Trophoblast cell (in vitro differentiated cells and primary cell): ENCODE measurements around the gene KCNH1.

Source experiments
- DNase-seq, 2 donors: peaks; one replicate each; pipeline ENCODE4 v3.0.0-alpha.2; 2016
- H2AFZ ChIP-seq: 2 replicates; pipeline ENCODE4 v1.6.1; 2013; ENCODE audit warnings: low read length, moderate library complexity, mild to moderate bottlenecking; ENCODE audit not compliant: insufficient read depth, poor library complexity
- H2AK5ac ChIP-seq: 2 replicates; pipeline ENCODE4 v1.6.1; 2013; ENCODE audit warnings: mild to moderate bottlenecking, low read length
- H2BK120ac ChIP-seq: 2 replicates; pipeline ENCODE4 v1.6.1; 2013; ENCODE audit warnings: low read length, mild to moderate bottlenecking, moderate library complexity; ENCODE audit not compliant: insufficient read depth, poor library complexity
- H2BK12ac ChIP-seq: 2 replicates; pipeline ENCODE4 v1.6.1; 2013; ENCODE audit warnings: mild to moderate bottlenecking, low read length, moderate library complexity
- H2BK5ac ChIP-seq: 2 replicates; pipeline ENCODE4 v1.6.1; 2013; ENCODE audit warnings: low read length, low read depth, moderate library complexity, mild to moderate bottlenecking; ENCODE audit not compliant: poor library complexity
- H3K14ac ChIP-seq: 2 replicates; pipeline ENCODE4 v1.6.1; 2013; ENCODE audit warnings: mild to moderate bottlenecking, low read length
- H3K18ac ChIP-seq: 2 replicates; pipeline ENCODE4 v1.6.1; 2013; ENCODE audit warnings: mild to moderate bottlenecking, low read length
- H3K23ac ChIP-seq: 2 replicates; pipeline ENCODE4 v1.6.1; 2013; ENCODE audit warnings: low read length
- H3K27ac ChIP-seq: 2 replicates; pipeline ENCODE4 v1.5.1; 2013; ENCODE audit warnings: low read depth, mild to moderate bottlenecking, inconsistent platforms, low read length, moderate library complexity
- H3K27me3 ChIP-seq: 2 replicates; pipeline ENCODE4 v1.6.1; 2013; ENCODE audit warnings: inconsistent platforms, mild to moderate bottlenecking, low read length, moderate library complexity; ENCODE audit not compliant: insufficient read depth
- H3K36me3 ChIP-seq, 2 experiments: 1 replicate in 1 of 2; 2 replicates in 1 of 2; pipeline ENCODE4 v1.6.1; 2013; ENCODE audit warnings: low read length in 2 of 2, mild to moderate bottlenecking in 2 of 2, moderate library complexity in 1 of 2; ENCODE audit not compliant: insufficient read depth in 2 of 2, control insufficient read depth in 1 of 2
- H3K4ac ChIP-seq: 2 replicates; pipeline ENCODE4 v1.6.1; 2013; ENCODE audit warnings: low read depth, mild to moderate bottlenecking, low read length, moderate library complexity
- H3K4me1 ChIP-seq, 2 experiments: 1 replicate in 1 of 2; 2 replicates in 1 of 2; pipeline ENCODE4 v1.6.1; 2013; ENCODE audit warnings: low read length in 2 of 2, mild to moderate bottlenecking in 2 of 2, moderate library complexity in 1 of 2; ENCODE audit not compliant: insufficient read depth in 2 of 2, control insufficient read depth in 1 of 2
- H3K4me2 ChIP-seq: 2 replicates; pipeline ENCODE4 v1.6.1; 2013; ENCODE audit warnings: inconsistent platforms, mild to moderate bottlenecking, low read length, moderate library complexity
- H3K4me3 ChIP-seq: 2 replicates; pipeline ENCODE4 v1.5.1; 2013; ENCODE audit warnings: mild to moderate bottlenecking, low read depth, low read length, inconsistent platforms
- H3K79me1 ChIP-seq: one replicate; pipeline ENCODE4 v1.6.1; 2013; ENCODE audit warnings: low read length
- H3K79me2 ChIP-seq: 2 replicates; pipeline ENCODE4 v1.6.1; 2013; ENCODE audit warnings: low read length, mild to moderate bottlenecking; ENCODE audit not compliant: control insufficient read depth, insufficient read depth, poor library complexity
- H3K9ac ChIP-seq: 2 replicates; pipeline ENCODE4 v1.6.1; 2013; ENCODE audit warnings: mild to moderate bottlenecking, low read length
- H3K9me3 ChIP-seq: 2 replicates; pipeline ENCODE4 v1.6.1; 2013; ENCODE audit warnings: low read depth, mild to moderate bottlenecking, control low read depth, inconsistent platforms, low read length; ENCODE audit not compliant: insufficient read depth
- H4K12ac ChIP-seq: 2 replicates; pipeline ENCODE4 v1.6.1; 2013; ENCODE audit warnings: low read depth, mild to moderate bottlenecking, low read length, moderate library complexity
- H4K8ac ChIP-seq: 2 replicates; pipeline ENCODE4 v1.6.1; 2013; ENCODE audit warnings: low read depth, mild to moderate bottlenecking, low read length, moderate library complexity
- H4K91ac ChIP-seq: one replicate; pipeline ENCODE4 v1.6.1; 2013; ENCODE audit warnings: low read depth, mild to moderate bottlenecking, low read length, moderate library complexity
- WGBS: extraction: QIAGEN DNeasy Blood & Tissue Kit; methylation state at CpG from one replicate; pipeline ENCODE4 v1.1.7; 2013; ENCODE audit warnings: missing lambda C conversion rate; ENCODE audit not compliant: insufficient read length, insufficient coverage; ENCODE audit errors: extremely low coverage; 5-methylcytosine and 5-hydroxymethylcytosine counted together

KCNH1 gene

DNA sequence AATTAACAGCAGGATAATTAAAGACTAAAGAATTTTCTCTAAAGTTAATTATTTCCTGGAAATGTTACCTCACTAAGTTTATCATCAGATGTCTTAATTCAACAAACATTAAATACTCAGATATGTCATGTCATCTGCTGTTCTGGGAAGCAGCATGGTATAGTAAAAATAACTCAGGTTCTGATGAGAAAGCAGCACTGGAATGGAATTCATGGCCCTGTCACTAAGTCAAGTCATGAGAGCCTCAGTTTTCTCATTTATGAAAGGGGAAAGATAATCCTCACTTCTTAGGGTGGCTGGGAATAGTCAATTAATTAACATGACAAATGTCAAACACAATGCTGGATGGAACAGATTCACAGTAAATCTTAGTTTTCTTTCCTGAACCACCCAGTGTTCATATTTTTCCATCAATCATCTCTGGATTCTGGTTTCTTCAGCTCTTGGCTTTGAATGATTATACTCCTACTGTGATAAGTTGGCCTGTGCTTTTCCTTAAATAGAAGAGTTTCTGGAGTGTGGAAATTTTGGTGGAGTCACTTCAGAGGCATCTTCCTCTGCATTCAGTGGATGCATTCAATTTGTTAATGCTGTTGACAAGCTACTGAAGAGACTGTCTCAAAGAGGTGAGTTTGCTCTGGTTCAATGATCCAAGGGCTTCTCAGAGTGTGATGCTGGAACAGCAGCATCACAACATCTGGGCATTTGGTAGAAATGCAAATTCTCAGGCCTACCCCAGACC, 319.4 kb downstream of the KCNH1 start:
- Histone ChIP-seq H3K27me3 (no peaks in the 10 kb centered on the region), H4K12ac (no peak overlapping the region), H3K36me3 (no peaks in the 10 kb centered on the region), H3K4me2 (no peak overlapping the region), H3K79me2 (no peaks in the 10 kb centered on the region), H3K18ac (no peak overlapping the region), H3K9me3 (no peaks in the 10 kb centered on the region), H2BK5ac (no peak overlapping the region), H2BK12ac (no peak overlapping the region), H3K14ac (no peak overlapping the region), H2AFZ (no peak overlapping the region), H3K9ac (no peak overlapping the region), H3K79me1 (no peaks in the 10 kb centered on the region), H2BK120ac (no peak overlapping the region), H4K8ac (no peak overlapping the region), H4K91ac (no peak overlapping the region), H3K4ac (no peak overlapping the region), H2AK5ac (no peak overlapping the region), H3K27ac (no peak overlapping the region), H3K4me3 (no peak overlapping the region), H3K4me1 (no peaks in the 10 kb centered on the region), H3K23ac (no peak overlapping the region)
- DNase-seq: no peak

DNA sequence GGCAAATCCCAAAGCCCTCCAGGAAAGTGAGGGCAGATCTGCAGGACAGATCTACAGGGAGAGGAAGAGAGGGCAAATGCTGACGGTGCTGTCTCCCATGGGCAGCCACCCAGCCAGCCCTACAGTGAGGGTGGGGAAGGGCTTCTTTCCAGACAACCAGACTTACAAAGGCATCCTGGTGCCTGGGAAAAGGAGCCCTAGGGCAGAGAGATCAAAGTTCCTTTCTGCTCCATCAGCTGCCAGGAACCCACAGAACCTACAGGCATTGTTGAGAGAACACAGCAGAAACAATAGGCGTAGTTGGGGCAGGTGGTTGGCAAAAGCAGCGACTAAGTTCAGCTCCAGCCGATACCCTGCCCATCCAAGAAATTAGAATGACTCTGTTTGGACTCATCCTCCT, 332.4 kb downstream of the KCNH1 start:
- Histone ChIP-seq H3K27me3 (no peaks in the 10 kb centered on the region), H3K9me3 (no peaks in the 10 kb centered on the region), H4K12ac (no peak overlapping the region), H4K8ac (no peak overlapping the region), H3K4ac (no peak overlapping the region), H3K27ac (no peak overlapping the region), H2AFZ (no peak overlapping the region), H3K23ac (no peak overlapping the region), H3K9ac (no peak overlapping the region), H3K36me3 (no peaks in the 10 kb centered on the region), H2BK5ac (no peak overlapping the region), H3K18ac (no peak overlapping the region), H3K4me1 (no peaks in the 10 kb centered on the region), H3K14ac (no peak overlapping the region), H2AK5ac (no peak overlapping the region), H3K4me3 (no peak overlapping the region), H3K79me1 (no peaks in the 10 kb centered on the region), H3K79me2 (no peaks in the 10 kb centered on the region), H3K4me2 (no peak overlapping the region), H4K91ac (no peak overlapping the region), H2BK12ac (no peak overlapping the region), H2BK120ac (no peak overlapping the region)
- WGBS: no CpG with 5 or more reads among the region's 4 CpGs
- peak; percentile 69 to 71 for DNase-seq

DNA sequence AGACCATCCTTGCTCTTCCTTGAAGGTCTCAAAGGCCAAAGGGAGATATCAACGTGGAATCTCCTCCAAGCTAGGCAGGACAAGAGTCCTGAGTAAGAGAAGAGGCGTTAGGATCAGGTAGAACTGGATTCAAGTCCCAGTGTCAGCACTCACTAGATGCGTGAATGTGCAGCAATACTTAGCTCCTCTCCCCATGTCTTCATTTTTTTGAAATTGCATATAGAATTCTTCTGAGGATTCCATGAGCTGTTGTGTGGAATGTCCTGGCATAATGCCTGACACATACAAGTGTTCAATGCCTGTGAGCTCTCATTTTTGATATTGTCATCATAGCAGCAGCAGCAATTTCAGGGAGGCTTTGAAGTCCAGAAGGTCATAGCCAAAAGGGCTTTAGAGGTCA, 333.2 kb downstream of the KCNH1 start:
- no peak overlapping the region for H3K4ac ChIP-seq
- H3K18ac ChIP-seq: no peak overlapping the region
- WGBS: no CpG with 5 or more reads among the region's 3 CpGs
- no peak overlapping the region for H2BK12ac ChIP-seq
- H3K9me3 ChIP-seq: no peaks in the 10 kb centered on the region
- H4K12ac ChIP-seq: no peak overlapping the region
- no peak overlapping the region for H3K9ac ChIP-seq
- no peak overlapping the region for H3K27ac ChIP-seq
- H3K4me1 ChIP-seq: no peaks in the 10 kb centered on the region
- no peak overlapping the region for H2BK5ac ChIP-seq
- no peaks in the 10 kb centered on the region for H3K79me1 ChIP-seq
- DNase-seq: peak; percentile 80 to 91
- H3K4me3 ChIP-seq: no peak overlapping the region
- no peaks in the 10 kb centered on the region for H3K36me3 ChIP-seq
- H4K91ac ChIP-seq: no peak overlapping the region
- H3K14ac ChIP-seq: no peak overlapping the region
- no peak overlapping the region for H4K8ac ChIP-seq
- no peak overlapping the region for H2AFZ ChIP-seq
- no peak overlapping the region for H3K4me2 ChIP-seq
- no peak overlapping the region for H2AK5ac ChIP-seq
- no peaks in the 10 kb centered on the region for H3K79me2 ChIP-seq
- H3K27me3 ChIP-seq: no peaks in the 10 kb centered on the region
- no peak overlapping the region for H2BK120ac ChIP-seq
- no peak overlapping the region for H3K23ac ChIP-seq

DNA sequence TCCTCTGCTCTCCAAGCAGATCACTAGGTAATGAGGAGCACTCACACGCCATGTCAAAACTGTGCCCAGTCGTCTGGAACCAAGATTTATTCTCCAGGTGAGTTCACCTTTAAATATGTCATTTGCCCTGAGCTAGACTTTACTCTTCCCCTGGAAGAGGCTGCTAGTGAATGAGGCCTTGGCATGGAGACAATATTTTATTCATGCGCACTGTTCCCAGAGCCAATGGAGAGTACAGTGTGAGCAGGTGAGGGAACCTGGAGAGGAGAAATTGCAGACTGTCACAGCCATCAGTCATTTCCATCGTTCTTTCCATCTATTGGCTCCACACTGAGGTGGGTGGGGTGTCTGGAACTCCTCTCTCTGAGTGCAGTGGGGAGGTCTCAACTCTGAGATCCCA, 333.6 kb downstream of the KCNH1 start:
- no CpG with 5 or more reads among the region's 4 CpGs for WGBS
- Histone ChIP-seq H2AFZ (no peak overlapping the region), H3K9me3 (no peaks in the 10 kb centered on the region), H3K4me2 (no peak overlapping the region), H4K8ac (no peak overlapping the region), H2BK120ac (no peak overlapping the region), H3K4me3 (no peak overlapping the region), H2AK5ac (no peak overlapping the region), H3K18ac (no peak overlapping the region), H3K4ac (no peak overlapping the region), H3K79me1 (no peaks in the 10 kb centered on the region), H3K79me2 (no peaks in the 10 kb centered on the region), H2BK12ac (no peak overlapping the region), H3K14ac (no peak overlapping the region), H3K4me1 (no peaks in the 10 kb centered on the region), H2BK5ac (no peak overlapping the region), H3K27ac (no peak overlapping the region), H3K27me3 (no peaks in the 10 kb centered on the region), H3K23ac (no peak overlapping the region), H4K91ac (no peak overlapping the region), H4K12ac (no peak overlapping the region), H3K36me3 (no peaks in the 10 kb centered on the region), H3K9ac (no peak overlapping the region)
- peak in 1 of 2 donors; percentile 10 for DNase-seq
